HEK293 (cell line): ENCODE results near the gene TOR1AIP2.
A peak's percentile ranks its signal among the peaks of the same experiment; 100 is the strongest.

Experiments
- CTCF ChIA-PET: fragments of 350-600 bp; formaldehyde crosslinking; extraction: SDS; loops from one replicate; lab custom pipeline; 2021; ENCODE audit warnings: antibody characterized with exemption; lab: Yijun Ruan, JAX
- POLR2A ChIA-PET: fragments of 300-600 bp; formaldehyde crosslinking; extraction: SDS; loops from one replicate; lab custom pipeline; 2020; ENCODE audit warnings: antibody characterized with exemption, inconsistent platforms; lab: Yijun Ruan, JAX
- H3K27ac ChIP-seq: fragments of 200-500 bp; sonication (Bioruptor generic); 2 replicates; pipeline ENCODE4 v1.5.1; 2014; ENCODE audit warnings: low read depth, low read length, control low read depth, inconsistent platforms; ENCODE audit errors: extremely low read depth
- H3K36me3 ChIP-seq, 2 experiments: fragments of 200-500 bp in 1 of 2; sonication (Bioruptor generic) in 1 of 2; 1 replicate in 1 of 2; 2 replicates in 1 of 2; pipeline ENCODE4 v1.5.1; 2014 to 2017; ENCODE audit warnings: inconsistent platforms in 2 of 2, low read length in 2 of 2; ENCODE audit not compliant: control insufficient read depth in 2 of 2, insufficient read depth in 1 of 2
- H3K4me1 ChIP-seq: fragments of 200-500 bp; sonication (Bioruptor generic); 2 replicates; pipeline ENCODE4 v1.5.1; 2014; ENCODE audit warnings: mild to moderate bottlenecking, low read length, inconsistent platforms; ENCODE audit not compliant: control insufficient read depth, insufficient read depth
- H3K4me3 ChIP-seq: 2 replicates; pipeline ENCODE4 v1.5.1; 2011; ENCODE audit warnings: low read depth, mild to moderate bottlenecking, control low read depth, low read length, moderate library complexity
- H3K9me3 ChIP-seq: fragments of 200-500 bp; sonication (Bioruptor generic); 2 replicates; pipeline ENCODE4 v1.5.1; 2014; ENCODE audit warnings: low read depth, low read length, inconsistent platforms; ENCODE audit not compliant: control insufficient read depth, insufficient read depth
- INSM2 ChIP-seq: fragments of 450-650 bp; formaldehyde crosslinking; IDR thresholded peaks from 2 replicates; pipeline ENCODE4 v1.5.1; 2016; ENCODE audit warnings: missing biosample characterization, missing genetic modification characterization
- MEIS1 ChIP-seq: sonication (generic); formaldehyde crosslinking; IDR thresholded peaks from 2 replicates; pipeline ENCODE4 v1.8.1; 2022; ENCODE audit warnings: missing genetic modification reagents, mild to moderate bottlenecking, borderline replicate concordance
- OSR2 ChIP-seq: fragments of 450-650 bp; formaldehyde crosslinking; IDR thresholded peaks from 2 replicates; pipeline ENCODE4 v1.5.1; 2016; ENCODE audit warnings: missing biosample characterization, missing genetic modification characterization
- PRDM6 ChIP-seq: fragments of 450-650 bp; formaldehyde crosslinking; IDR thresholded peaks from 2 replicates; pipeline ENCODE4 v1.5.1; 2017; ENCODE audit warnings: missing biosample characterization, missing genetic modification characterization
- WT1 ChIP-seq: fragments of 450-650 bp; formaldehyde crosslinking; IDR thresholded peaks from 2 replicates; pipeline ENCODE4 v1.5.1; 2016; ENCODE audit warnings: missing biosample characterization, missing genetic modification characterization
- ZBTB11 ChIP-seq: fragments of 450-650 bp; formaldehyde crosslinking; conservative IDR thresholded peaks from 2 replicates; pipeline ENCODE4 v1.5.1; 2016; ENCODE audit warnings: low read depth, missing biosample characterization, missing genetic modification characterization
- ZFHX2 ChIP-seq: fragments of 450-650 bp; formaldehyde crosslinking; conservative IDR thresholded peaks from 2 replicates; pipeline ENCODE4 v1.5.1; 2016; ENCODE audit warnings: missing biosample characterization, missing genetic modification characterization
- ZFP69B ChIP-seq: fragments of 450-650 bp; formaldehyde crosslinking; IDR thresholded peaks from 2 replicates; pipeline ENCODE4 v1.5.1; 2016; ENCODE audit warnings: missing biosample characterization, missing genetic modification characterization
- ZNF155 ChIP-seq: fragments of 450-650 bp; formaldehyde crosslinking; IDR thresholded peaks from 2 replicates; pipeline ENCODE4 v1.5.1; 2016; ENCODE audit warnings: missing biosample characterization, missing genetic modification characterization
- ZNF341 ChIP-seq: fragments of 450-650 bp; formaldehyde crosslinking; IDR thresholded peaks from 2 replicates; pipeline ENCODE4; 2016; ENCODE audit warnings: low read depth, missing biosample characterization, missing genetic modification characterization
- ZNF350 ChIP-seq: fragments of 450-650 bp; formaldehyde crosslinking; IDR thresholded peaks from 2 replicates; pipeline ENCODE4 v1.5.0; 2017; ENCODE audit warnings: missing biosample characterization, mild to moderate bottlenecking, missing genetic modification characterization
- ZNF571 ChIP-seq: fragments of 450-650 bp; formaldehyde crosslinking; IDR thresholded peaks from 2 replicates; pipeline ENCODE4 v1.5.0; 2017; ENCODE audit warnings: missing biosample characterization, missing genetic modification characterization
- ZNF654 ChIP-seq: fragments of 450-650 bp; formaldehyde crosslinking; IDR thresholded peaks from 2 replicates; pipeline ENCODE4 v1.5.1; 2016; ENCODE audit warnings: low read depth, missing biosample characterization, missing genetic modification characterization
- ZSCAN16 ChIP-seq: fragments of 450-650 bp; formaldehyde crosslinking; IDR thresholded peaks from 2 replicates; pipeline ENCODE4 v1.5.1; 2016; ENCODE audit warnings: missing biosample characterization, missing genetic modification characterization
- ZXDB ChIP-seq: fragments of 450-650 bp; formaldehyde crosslinking; IDR thresholded peaks from 2 replicates; pipeline ENCODE4 v1.5.1; 2016; ENCODE audit warnings: missing biosample characterization, missing genetic modification characterization

The TOR1AIP2 gene

GRCh38 chr1:179806333-179806732 is 71.3 kb downstream of the TOR1AIP2 start:
- TF ChIP-seq ZNF654 (no peak), ZNF341 (tag by site-specific recombination) (peak; percentile 33; the same call in 1 of the 2 replicates)
- Histone ChIP-seq H3K27ac (no peak overlapping the region), H3K4me3 (no peak overlapping the region), H3K4me1 (no peaks in the 10 kb centered on the region), H3K36me3 (no peaks in the 10 kb centered on the region), H3K9me3 (no peaks in the 10 kb centered on the region)
- POLR2A ChIA-PET: no interaction called here
- CTCF ChIA-PET: interaction anchor here (0.6 to 2.4 kb wide), 3 partner anchors 8 to 100 kb away, joined by 3 to 13 read pairs (median 4); no protein-coding TSS in a partner anchor

GRCh38 chr1:179805291-179806195 is 72.1 kb downstream of the TOR1AIP2 start:
- Histone ChIP-seq H3K4me1 (no peaks in the 10 kb centered on the region), H3K36me3 (no peaks in the 10 kb centered on the region), H3K4me3 (no peak overlapping the region), H3K9me3 (no peaks in the 10 kb centered on the region), H3K27ac (no peak overlapping the region)
- ChIA-PET POLR2A (no interaction called here), CTCF (interaction anchor here (0.6 to 2.4 kb wide), 5 partner anchors 9 to 476 kb away, joined by 3 to 13 read pairs (median 4); no protein-coding TSS in a partner anchor)
- TF ChIP-seq ZFP69B (tag by site-specific recombination) (no peak), ZNF155 (tag by site-specific recombination) (no peak), ZNF341 (tag by site-specific recombination) (no peak), ZFHX2 (tag by site-specific recombination) (no peak), INSM2 (no peak), ZNF571 (tag by site-specific recombination) (no peak), MEIS1 (CRISPR knock-in tag) (no peak), WT1 (tag by site-specific recombination) (no peak), ZXDB (tag by site-specific recombination) (no peak), ZSCAN16 (tag by site-specific recombination) (no peak), PRDM6 (tag by site-specific recombination) (no peak), ZNF350 (no peak), ZBTB11 (tag by site-specific recombination) (no peak), OSR2 (no peak)
